Thymus (tissue), 11 donors: Measurements from ENCODE around the gene ARMH2. TPM values are rescaled to one million over a fixed set of nuclear protein-coding genes. Genes with fewer than 3 reads are reported as not detected.
"Not testable (repeated sequence)": the region's sequence is repeated elsewhere in the genome, so short reads cannot be mapped to it uniquely, and the experiment has no call there.

Experiments
- DNase-seq, 9 donors: peaks; one replicate each; pipeline ENCODE4 v3.0.0-alpha.2; 2013; ENCODE audit warnings: low spot score in 9 of 9, low read depth in 6 of 9, missing footprints in 1 of 9
- H3K27ac ChIP-seq, 2 donors: one replicate each; pipeline ENCODE4 v1.5.1; 2013; ENCODE audit warnings: control low read depth in 1 of 2, low read depth in 1 of 2, low read length in 1 of 2, mild to moderate bottlenecking in 1 of 2, moderate library complexity in 1 of 2
- H3K27me3 ChIP-seq, 2 donors: one replicate each; pipeline ENCODE4 v1.5.1; 2013; ENCODE audit warnings: low read length in 1 of 2; ENCODE audit not compliant: control insufficient read depth in 2 of 2, insufficient read depth in 1 of 2
- H3K36me3 ChIP-seq, 2 donors: one replicate each; pipeline ENCODE4 v1.5.1; 2013; ENCODE audit warnings: low read length in 1 of 2, mild to moderate bottlenecking in 1 of 2, moderate library complexity in 1 of 2; ENCODE audit not compliant: control insufficient read depth in 2 of 2, insufficient read depth in 2 of 2
- H3K4me1 ChIP-seq, 2 donors: one replicate each; pipeline ENCODE4 v1.5.1; 2013; ENCODE audit warnings: low read length in 2 of 2; ENCODE audit not compliant: control insufficient read depth in 2 of 2, insufficient read depth in 2 of 2
- H3K4me3 ChIP-seq, 2 donors: one replicate each; pipeline ENCODE4 v1.5.1; 2013; ENCODE audit warnings: low read length in 2 of 2, control low read depth in 1 of 2, mild to moderate bottlenecking in 1 of 2
- H3K9me3 ChIP-seq, 2 donors: one replicate each; pipeline ENCODE4 v1.5.1; 2013; ENCODE audit warnings: low read length in 1 of 2, mild to moderate bottlenecking in 1 of 2; ENCODE audit not compliant: control insufficient read depth in 2 of 2, insufficient read depth in 1 of 2
- WGBS: extraction: QIAGEN DNeasy Blood & Tissue Kit; methylation state at CpG from one replicate; pipeline ENCODE4 v1.1.7; 2013; 5-methylcytosine and 5-hydroxymethylcytosine counted together
- polyA plus RNA-seq: library from polyadenylated mRNA; stranded (reverse); fragments of 200-250 nt; gene quantifications from one replicate; pipeline ENCODE4 v1.2.3, GENCODE V29; 2013
- total RNA-seq: library from RNA; stranded (reverse); fragments of 120-200 nt; gene quantifications from one replicate; pipeline ENCODE4 v1.2.4, GENCODE V29; 2013
- donor health status: healthy.

ARMH2 gene
- total and polyA plus RNA-seq, 2 donors, result 0.21 TPM; not detected in 1

DNA sequence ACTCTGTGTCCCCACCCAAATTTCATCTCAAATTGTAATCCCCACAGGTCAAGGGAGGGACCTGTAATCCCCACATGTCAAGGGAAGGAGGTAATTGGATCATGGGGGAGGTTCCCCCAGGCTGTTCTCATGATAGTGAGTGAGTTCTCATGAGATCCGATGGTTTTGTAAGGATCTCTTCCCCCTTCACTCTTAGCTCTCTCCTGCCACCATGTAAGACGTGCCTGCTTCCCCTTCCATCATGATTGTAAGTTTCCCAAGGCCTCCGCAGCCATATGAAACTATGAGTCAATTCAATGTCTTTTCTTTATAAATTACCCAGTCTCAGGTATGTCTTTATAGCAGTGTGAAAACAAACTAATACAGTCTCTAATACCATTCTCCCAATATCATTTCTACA lies 47.8 kb downstream of the ARMH2 start:
- not testable (repeated sequence) for H3K4me1 ChIP-seq, H3K36me3 ChIP-seq, DNase-seq, H3K27ac ChIP-seq, H3K9me3 ChIP-seq, H3K4me3 ChIP-seq, H3K27me3 ChIP-seq
- WGBS, result 83% methylated on average over 3 of the region's 3 CpGs

DNA sequence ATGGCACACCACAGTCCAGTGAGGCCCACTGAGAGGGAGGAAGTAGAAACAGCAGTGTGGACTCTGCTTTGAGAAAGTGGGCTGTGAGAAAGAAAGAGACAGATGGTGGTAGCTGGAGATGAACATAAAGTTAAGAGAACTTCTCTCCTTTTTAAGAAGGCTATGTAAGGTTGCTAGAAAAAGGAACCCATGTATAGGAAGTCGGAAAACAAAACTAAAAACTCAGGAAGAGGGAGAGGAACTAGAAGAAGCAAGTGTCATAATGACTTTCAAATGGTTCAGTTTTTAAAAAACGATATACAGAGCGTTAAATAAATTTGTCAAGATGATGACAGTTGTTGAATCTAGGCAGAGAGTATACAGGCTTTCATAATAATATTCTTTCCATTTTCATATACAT lies 49.4 kb downstream of the ARMH2 start:
- no peaks in the 10 kb centered on the region for H3K36me3 ChIP-seq
- H3K4me3 ChIP-seq, result no peak overlapping the region
- H3K27me3 ChIP-seq, result no peaks in the 10 kb centered on the region
- no peak overlapping the region for H3K27ac ChIP-seq
- 41% methylated on average over 3 of the region's 3 CpGs for WGBS
- no peak for DNase-seq
- H3K9me3 ChIP-seq, result no peaks in the 10 kb centered on the region
- H3K4me1 ChIP-seq, result no peaks in the 10 kb centered on the region

Other genes with a start within 250 kb of the ARMH2 start
- gene KIAA0319, start 152.7 kb downstream of the ARMH2 start, total RNA-seq, result 0.09 TPM
- gene KIAA0319, start 152.7 kb downstream of the ARMH2 start, polyA plus RNA-seq, result 0.23 TPM
- 38.1 TPM for gene TDP2, start 132.0 kb downstream of the ARMH2 start, total RNA-seq
- 69.9 TPM for gene TDP2, start 132.0 kb downstream of the ARMH2 start, polyA plus RNA-seq
- gene ACOT13, start 131.8 kb downstream of the ARMH2 start, total RNA-seq, result 24.6 TPM
- 29.4 TPM for gene ACOT13, start 131.8 kb downstream of the ARMH2 start, polyA plus RNA-seq
- 109 TPM for gene C6orf62, start 79.8 kb downstream of the ARMH2 start, total RNA-seq
- 178 TPM for gene C6orf62, start 79.8 kb downstream of the ARMH2 start, polyA plus RNA-seq
- gene GMNN, start 24.0 kb downstream of the ARMH2 start, total RNA-seq, result 66.5 TPM
- 21.6 TPM for gene GMNN, start 24.0 kb downstream of the ARMH2 start, polyA plus RNA-seq
- gene RIPOR2, start 137.0 kb upstream of the ARMH2 start, total RNA-seq, result 48.4 TPM
- gene RIPOR2, start 137.0 kb upstream of the ARMH2 start, polyA plus RNA-seq, result 27.4 TPM